Measurements from ENCODE around the gene PADI6.
"Not testable (repeated sequence)": the region's sequence is repeated elsewhere in the genome, so short reads cannot be mapped to it uniquely, and the experiment has no call there.

Gene PADI6

DNA sequence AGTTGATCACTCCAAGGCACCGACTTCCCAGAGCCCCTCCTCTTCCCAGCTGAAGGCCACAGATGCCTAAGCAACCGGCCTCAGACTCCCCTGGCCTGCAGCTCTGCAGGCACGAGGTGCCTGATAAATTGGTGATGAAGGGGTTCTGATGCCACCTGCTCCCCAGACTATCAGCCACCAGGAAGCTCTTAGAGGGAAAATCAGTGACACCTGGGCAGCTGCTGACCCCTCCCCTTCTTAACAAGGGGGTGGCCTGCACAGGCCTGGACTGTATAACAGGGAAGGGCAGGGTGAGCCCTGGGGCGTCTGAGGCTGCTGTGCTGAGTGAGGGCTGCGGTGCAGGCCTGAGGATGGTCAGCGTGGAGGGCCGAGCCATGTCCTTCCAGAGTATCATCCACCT is at the start of gene PADI6:
Gene PADI6 (plus strand): TSS at position 301 of the 400 bp plus-strand sequence. CDS start 50 bp downstream, at position 351.
- DNase-seq: no peak

DNA sequence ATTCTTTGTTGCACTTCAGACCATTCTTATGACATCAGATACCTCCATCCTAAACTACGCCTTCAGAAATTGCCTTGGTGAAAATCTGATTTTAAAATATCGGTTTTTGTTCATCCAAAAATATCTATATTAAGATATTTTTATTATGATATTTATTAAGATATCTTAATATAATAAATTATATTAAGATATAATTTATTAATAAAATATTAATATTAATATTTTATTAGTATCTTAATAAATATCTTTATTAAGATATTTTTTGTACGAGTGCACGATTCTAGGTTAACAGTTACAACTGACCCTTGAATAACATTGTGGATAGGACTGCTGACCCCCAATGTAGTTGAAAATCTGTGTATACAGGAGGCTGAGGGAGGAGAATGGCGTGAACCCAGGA is 43.1 kb upstream of the PADI6 start:
- no peak for DNase-seq

DNA sequence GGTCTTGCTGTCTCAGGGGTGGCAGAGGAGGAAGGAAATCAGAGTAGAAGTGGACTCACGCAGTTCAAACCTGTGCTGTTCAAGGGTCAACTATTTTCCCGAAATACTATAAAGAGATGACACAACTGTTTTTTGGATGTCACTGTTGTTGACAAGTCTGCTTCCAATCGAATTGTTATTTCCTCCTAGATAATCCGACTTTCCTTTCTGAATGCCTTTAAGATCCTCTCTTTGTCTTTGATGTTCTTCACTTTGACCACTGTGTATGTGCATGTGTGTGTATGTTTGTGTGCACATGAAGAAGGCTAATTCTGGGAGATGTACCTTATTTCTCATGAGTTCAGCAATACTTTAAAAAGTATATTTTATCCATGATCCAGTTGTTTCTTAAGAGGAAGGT is 42.4 kb upstream of the PADI6 start:
- no peak for DNase-seq

DNA sequence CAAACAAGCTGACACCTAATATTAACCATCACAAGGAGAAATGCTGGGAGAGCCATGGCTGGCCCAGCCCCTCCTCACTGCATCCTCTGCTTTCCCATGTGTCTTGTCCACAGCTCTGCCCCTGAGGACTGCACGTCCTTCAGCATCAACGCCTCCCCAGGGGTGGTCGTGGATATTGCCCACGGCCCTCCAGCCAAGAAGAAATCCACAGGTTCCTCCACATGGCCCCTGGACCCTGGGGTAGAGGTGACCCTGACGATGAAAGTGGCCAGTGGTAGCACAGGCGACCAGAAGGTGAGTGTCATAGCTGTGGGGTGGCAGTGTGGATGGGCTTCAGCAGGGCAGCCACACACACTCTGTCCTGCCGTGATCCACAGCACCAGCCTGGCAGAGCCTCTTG is 41.1 kb upstream of the PADI6 start:
- DNase-seq: no peak

DNA sequence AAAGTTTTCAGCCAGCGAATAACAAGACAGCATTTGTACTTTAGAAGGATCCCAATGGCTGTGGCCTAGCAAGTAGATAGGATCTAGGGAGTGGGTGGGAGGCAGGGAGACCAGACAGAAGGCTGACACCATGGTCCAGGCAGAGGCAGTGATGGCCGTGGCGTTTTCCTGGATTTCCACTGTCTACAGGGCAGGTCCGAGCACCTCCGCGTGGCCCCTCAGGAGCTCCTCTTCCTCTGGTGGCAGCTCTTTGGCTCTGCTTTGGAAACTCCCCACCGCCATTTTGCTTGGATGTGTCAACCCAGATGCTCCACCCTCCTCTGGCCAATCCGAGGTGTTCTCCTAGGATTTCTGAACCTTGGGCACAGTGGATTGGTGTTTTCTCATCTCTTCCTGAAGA is 38.9 kb upstream of the PADI6 start:
- DNase-seq: no peak

DNA sequence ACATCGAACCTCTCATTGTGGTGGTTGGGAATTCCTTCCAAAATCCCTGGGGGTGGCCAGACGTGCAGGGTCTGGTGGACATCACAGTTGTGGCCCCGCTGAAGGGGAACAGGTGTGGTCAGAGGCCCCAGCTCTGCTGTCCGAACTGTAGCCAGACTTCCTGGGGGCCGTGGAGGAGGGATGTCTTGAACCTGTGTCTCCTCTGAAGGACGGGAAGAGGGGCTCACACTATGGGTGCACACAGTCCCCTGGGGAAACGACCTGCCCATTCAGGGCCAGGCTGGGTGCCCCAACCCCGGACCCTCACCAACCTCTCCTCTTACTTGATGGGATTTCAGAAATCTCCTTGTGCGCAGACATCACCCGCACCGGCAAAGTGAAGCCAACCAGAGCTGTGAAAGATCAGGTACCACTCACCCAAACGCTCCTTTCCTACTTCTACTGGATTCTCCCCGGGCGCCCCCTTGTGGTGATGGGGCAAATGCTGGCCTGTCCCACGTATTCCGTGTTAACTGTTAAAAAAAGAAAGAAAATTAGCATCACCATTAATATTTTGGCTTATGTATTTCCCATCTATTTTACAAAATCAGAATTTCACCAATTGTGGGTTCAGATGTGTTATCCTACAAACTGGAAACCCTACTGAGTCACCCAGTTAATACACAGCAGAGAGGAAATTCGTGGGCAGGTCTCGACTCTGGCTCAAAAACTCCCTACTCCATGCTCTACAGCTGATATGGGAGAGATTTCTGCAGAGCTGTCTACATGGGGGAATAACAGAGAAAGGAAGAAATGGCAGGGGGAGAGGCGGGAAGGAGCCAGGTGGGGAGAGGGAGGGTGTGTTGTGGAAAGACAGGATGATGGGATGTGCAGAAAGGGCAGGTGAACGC is 35.9 kb upstream of the PADI6 start:
- DNase-seq: peak in 26 of 58 donors; percentile 1 to 71 (median 8)

DNA sequence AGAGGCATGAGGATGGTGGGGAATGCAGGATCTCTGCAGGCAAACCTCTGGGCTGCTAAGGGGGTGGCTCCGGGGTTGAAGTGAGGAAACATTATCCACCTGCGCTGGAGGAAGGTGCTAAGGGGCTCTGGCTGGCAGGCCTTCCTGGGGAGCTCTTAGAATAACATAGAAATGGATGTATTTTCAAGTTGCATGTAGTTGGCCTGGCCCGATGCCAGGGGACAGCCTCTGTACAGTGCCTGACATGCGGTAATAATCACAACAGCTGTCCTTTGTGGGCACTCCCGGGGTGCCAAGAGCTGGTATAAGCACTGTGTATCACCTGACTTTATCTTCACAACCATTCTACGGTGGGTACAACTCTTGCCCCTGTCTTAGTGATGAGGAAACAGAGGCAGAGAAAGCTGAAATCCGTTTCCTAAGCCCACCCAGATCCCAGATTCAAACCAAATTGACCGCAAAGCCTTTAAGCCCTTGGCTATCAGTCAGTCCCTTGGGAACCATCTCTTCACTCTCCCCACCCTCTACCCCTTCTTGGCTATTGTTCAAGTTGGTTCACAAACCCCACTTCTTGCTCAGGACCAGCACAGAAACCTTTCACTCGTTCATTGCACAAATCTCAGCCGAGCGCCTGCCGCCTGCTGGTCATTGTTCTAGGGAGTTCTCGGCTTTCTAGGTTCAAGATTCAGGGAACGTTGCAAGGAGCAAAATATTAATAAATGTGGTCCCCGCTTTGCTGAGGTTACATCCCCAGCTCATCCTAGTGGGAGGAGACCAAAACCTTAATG is 33.1 kb upstream of the PADI6 start:
- no peak for DNase-seq

DNA sequence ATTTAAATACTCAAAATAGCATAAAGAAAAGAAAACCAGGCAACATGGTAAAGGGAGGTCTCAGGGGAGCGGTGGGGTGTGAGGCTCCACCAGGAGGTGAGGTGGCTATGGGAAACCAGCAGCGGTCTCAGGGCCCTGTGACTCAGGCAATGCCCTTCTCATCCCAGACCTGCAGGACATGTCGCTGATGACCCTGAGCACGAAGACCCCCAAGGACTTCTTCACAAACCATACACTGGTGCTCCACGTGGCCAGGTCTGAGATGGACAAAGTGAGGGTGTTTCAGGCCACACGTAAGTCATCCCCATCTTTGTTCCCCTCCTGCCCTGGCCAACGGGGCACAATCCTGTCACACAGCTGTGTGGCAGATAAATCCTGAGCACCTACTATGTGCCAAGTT is 32.5 kb upstream of the PADI6 start:
- no peak for DNase-seq

DNA sequence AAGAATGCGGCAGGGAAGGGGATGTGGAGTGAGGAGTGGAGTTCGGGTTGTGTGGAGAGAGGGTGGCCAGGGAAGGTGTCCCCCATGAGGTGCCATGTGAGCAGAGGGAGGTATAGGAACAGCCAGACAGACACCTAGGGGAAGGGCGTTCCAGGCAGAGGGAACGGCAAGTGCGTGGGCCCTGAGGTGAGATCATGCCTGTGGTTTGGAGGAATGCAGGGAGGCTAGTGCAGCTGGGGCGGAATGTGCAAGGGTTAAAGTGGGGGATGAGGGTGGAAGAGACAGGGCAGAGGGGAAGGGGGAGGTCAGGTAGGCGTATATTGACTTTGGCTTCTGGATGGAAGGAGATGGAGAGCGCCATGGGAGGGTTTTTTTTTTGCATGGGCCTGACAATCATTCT is 31.6 kb upstream of the PADI6 start:
- no peak for DNase-seq

DNA sequence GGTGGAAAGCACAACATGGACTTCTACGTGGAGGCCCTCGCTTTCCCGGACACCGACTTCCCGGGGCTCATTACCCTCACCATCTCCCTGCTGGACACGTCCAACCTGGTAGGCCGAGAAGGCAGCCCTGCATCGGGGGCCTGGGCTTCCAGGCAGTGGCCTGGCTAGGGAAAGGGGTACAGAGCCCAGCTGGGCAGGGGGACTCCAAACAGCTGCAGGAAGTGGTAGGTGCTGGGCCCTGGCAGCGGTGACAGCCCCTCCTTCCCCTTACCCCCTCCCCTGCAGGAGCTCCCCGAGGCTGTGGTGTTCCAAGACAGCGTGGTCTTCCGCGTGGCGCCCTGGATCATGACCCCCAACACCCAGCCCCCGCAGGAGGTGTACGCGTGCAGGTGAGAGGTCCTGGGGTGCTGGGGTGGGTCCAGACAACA is 30.0 kb upstream of the PADI6 start:
- no peak for DNase-seq

DNA sequence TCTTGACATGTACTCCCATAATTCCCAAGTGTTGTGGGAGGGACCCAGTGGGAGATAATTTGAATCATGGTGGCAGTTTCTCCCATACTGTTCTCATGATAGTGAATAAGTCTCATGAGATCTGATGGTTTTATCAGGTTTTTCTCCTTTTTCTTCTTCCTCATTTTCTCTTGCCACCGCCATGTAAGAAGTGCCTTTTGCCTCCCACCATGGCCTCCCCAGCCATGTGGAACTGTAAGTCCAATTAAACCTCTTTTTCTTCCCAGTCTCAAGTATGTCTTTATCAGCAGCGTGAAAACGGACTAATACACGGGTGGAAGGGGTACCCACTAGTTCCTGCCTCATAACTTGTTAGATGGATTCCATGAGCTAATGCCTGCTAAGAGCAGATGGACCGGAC is 26.5 kb upstream of the PADI6 start:
- DNase-seq: not testable (repeated sequence)

DNA sequence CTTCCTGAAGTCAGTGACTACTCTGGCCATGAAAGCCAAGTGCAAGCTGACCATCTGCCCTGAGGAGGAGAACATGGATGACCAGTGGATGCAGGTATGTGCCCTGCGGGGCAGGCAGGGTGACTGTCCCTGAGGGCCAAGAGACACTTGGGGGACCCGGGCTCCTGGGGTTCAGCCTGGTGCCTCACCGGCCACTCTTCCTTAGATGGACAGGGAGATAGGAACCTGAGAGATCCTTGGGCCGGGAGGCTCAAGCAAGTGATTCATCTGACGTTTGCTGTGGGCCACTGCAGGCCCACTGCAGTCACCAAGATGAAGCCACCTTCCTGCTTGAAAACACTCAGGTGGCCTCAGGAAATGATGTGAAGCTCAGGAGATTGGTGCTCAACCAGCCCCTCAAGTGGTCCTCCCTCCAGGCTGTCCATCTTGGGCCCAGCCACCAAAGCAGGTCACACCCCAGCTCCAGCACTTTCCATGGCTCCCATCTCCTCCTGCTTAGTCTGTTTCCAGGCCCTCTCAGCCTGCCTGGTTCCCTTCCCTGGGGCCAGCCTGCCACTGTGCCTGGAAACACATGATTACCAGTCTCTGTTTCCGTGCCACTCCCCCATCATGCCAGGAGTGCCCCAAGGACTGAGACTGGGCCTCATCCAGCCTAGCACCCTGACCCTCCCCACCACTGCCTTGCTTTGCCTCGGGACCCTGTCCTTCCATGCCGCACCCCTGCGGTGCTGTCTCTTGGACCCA is 25.8 kb upstream of the PADI6 start:
- DNase-seq: no peak

DNA sequence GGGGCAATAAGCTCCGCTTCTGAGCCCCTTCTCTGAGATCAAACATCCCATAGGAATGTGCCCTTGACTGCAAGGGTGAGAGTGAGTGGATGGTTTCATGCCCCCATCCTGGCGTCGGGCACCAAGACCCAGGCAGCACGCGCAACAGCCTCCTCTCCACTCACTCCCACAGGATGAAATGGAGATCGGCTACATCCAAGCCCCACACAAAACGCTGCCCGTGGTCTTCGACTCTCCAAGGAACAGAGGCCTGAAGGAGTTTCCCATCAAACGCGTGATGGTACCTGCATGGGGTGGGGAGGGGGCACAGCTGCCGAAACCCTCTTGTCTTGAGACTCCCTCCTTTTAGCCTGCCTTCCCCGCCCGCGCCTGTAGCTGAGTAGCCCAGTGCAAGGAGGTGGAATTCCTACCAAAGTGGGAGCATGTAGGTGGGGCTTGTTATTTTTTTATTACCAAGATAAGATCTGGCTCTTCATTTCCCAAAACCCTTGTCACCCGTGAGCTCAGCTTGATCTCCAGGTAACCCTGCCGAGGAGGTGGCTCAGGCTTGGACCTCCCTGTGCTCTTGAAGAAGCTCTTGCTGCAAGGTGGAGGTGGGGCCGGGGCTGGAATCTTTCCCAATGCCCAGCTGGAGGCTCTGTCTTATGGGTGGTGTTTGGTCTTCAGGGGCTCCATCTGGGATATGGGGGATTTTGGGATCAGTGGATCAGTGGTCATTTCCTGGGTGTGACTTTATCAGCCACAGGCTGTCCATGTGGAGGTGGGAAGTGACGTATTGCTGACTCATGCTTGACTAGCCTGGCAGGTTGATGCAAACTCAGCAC is 24.0 kb upstream of the PADI6 start:
- peak in 1 of 58 donors; percentile 26 for DNase-seq

DNA sequence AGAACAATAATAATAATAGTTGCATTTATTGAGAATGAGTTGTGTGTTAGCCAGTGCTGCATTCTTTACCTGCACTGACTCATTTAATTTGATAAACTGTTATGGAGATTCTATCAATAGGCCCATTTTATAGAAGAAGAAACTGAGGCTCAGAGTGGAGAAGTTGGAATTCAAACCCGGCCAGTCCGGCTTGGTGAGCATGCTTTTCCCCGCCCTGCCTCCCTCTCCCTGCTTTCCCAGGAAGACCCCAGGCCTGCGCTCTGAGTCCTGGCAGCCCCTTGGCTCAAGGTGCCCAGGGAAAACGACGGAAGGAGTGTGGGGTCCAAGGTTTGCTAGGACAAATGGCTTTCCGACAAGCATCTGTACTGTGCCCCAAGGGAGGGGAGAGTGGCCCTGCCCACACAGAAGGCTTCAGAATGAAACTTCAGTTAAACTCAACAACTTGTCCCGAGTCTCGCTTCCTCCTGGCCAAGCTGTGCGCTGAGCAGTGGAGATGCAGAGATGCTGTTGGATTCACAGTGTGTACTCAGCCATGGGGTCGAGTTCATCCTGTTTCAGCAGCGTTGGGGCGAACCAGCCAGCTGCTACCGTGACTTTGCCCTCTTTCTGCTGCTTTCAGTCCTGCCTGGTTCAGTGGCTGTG is 23.3 kb upstream of the PADI6 start:
- no peak for DNase-seq

DNA sequence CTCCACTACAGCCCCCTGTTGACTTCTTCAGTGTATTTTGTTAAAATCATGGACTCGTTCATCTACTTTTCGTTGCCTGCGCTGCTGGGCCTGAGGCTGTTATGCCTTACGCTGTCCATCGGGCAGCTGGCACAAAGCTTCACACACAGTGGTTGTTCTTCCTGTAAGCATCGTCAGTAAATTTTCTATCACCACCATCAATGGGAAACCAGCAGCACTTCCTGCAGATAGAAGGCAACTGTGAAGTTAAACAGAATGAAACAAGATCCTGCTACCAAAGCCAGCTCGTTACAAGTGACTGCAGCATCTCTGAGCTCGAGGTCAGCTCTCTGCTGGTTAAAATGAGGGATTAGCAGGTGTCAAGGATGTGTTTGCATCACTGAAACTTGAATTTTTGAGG is 21.9 kb upstream of the PADI6 start:
- no peak for DNase-seq

DNA sequence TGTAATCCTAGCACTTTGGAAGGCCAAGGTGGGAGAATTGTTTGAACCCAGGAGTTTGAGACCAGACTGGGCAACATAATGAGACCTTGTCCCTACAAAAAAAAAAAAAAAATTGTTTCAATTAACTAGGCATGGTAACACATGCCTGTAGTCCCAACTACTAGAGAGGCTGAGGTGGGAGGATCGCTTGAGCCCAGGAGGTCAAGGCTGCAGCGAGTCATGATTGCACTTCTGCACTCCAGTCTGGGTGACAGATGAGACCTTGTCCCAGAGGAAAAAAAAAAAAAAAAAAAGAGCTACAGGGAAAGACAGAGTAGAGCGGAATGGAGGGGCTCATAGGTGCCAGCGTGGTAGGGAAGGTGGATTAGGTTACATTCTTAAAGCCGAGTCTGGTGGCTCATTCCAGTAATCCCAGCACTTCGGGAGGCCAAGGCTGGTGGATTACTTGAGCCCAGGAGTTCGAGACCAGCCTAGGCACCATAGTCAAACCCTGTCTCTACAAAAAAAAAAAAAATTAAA is 21.0 kb upstream of the PADI6 start:
- no peak for DNase-seq

DNA sequence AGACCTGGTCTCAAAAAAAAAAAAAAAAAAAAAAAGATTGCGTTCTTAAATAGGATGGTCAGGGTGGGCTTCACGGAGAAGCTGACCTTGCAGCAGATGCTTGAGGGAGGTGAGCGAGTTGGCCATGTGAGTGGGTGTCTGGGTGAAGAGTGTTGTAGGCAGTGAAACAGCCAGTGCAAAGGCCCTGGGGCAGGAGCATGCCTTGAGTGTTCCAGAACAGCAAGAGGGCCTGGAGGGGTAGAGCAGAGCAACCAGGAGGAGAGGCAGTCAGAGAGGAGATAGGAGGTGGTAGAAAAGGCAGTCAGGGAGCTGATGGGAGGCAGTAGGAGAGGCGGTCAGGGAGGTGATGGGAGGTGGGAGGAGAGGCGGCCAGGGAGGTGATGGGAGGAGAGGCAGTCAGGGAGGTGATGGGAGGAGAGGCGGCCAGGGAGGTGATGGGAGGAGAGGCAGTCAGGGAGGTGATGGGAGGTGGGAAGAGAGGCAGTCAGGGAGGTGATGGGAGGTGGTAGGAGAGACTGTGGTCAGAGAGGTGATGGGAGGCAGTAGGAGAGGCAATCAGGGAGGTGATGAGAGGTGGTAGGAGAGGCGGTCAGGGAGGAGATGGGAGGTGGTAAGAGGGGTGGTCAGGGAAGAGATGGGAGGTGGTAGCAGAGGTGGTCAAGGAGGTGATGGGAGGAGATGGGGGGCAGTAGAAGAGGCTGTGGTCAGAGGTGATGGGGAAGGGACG is 20.2 kb upstream of the PADI6 start:
- DNase-seq: no peak

DNA sequence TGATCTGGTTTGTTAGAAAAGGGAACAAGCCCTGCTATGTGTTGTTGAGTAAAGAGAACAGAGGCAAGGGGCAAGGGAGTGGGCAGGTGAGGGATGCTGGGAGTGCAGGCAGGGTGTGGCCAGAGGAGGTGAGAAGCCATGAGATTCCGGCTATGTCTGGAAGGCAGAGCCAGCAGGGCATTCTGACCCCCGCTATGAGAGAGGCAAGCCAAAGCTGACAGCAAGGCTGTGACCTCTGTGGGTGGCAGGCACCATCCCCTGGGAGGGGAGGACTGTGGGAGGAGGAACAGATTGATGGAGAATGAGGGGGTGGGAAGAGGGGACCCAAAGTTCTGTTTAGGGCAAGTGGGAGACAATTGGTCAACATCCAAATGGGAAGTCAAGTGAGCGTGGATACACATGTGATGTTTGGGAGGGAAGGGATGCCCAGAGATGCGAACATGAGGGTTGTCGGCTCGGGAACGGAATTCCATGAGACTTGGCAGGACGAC is 19.5 kb upstream of the PADI6 start:
- DNase-seq: no peak

DNA sequence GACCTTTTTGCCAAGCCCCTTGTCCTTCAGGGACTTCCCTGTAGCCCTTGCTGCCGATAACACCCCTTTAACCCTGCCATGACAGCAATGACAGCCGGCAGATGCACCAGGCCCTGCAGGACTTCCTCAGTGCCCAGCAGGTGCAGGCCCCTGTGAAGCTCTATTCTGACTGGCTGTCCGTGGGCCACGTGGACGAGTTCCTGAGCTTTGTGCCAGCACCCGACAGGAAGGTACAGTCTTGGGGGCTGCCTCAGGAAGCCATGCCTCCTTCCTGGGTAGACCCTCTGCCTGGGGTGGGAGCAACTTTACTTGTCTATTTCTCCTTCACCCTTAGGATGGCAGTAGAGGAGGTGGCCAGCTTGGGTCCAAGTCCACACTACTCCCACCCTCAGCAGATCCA is 16.1 kb upstream of the PADI6 start:
- DNase-seq: no peak

Measured in anterior cingulate cortex (tissue), 58 donors.